Parathyroid adenoma (tissue), 2 donors: ENCODE measurements around the gene EHD1.

Source experiments
- H2AFZ ChIP-seq: fragments of 300-600 bp; sonication (generic); one replicate; pipeline ENCODE4 v1.7.0; 2017; ENCODE audit warnings: antibody characterized with exemption, mild to moderate bottlenecking
- H3K27ac ChIP-seq: fragments of 300-600 bp; sonication (generic); one replicate; pipeline ENCODE4 v1.7.0; 2017
- H3K27me3 ChIP-seq: fragments of 300-600 bp; sonication (generic); one replicate; pipeline ENCODE4 v1.7.0; 2017; ENCODE audit warnings: low read length; ENCODE audit not compliant: control insufficient read depth, insufficient read depth
- H3K36me3 ChIP-seq: fragments of 300-600 bp; sonication (generic); one replicate; pipeline ENCODE4 v1.7.0; 2017; ENCODE audit warnings: low read length; ENCODE audit not compliant: control insufficient read depth, insufficient read depth
- H3K4me1 ChIP-seq: fragments of 300-600 bp; sonication (generic); one replicate; pipeline ENCODE4 v1.7.0; 2017; ENCODE audit warnings: control low read depth
- H3K4me2 ChIP-seq: fragments of 300-600 bp; sonication (generic); one replicate; pipeline ENCODE4 v1.7.0; 2017; ENCODE audit warnings: low read length
- H3K4me3 ChIP-seq: fragments of 300-600 bp; sonication (generic); one replicate; pipeline ENCODE4 v1.7.0; 2017; ENCODE audit warnings: low read depth, low read length
- H3K79me2 ChIP-seq: fragments of 300-600 bp; sonication (generic); one replicate; pipeline ENCODE4 v1.7.0; 2017; ENCODE audit warnings: control low read depth
- H3K9ac ChIP-seq: fragments of 300-600 bp; sonication (generic); one replicate; pipeline ENCODE4 v1.7.0; 2017; ENCODE audit warnings: mild to moderate bottlenecking
- H3K9me3 ChIP-seq: fragments of 300-600 bp; sonication (generic); one replicate; pipeline ENCODE4 v1.7.0; 2017; ENCODE audit warnings: low read length; ENCODE audit not compliant: control insufficient read depth
- CTCF ChIP-seq: fragments of 300-600 bp; sonication (generic); IDR thresholded peaks from one replicate; pipeline ENCODE4 v1.7.0; 2017; ENCODE audit warnings: antibody characterized with exemption, mild to moderate bottlenecking
- donor health status: primary hyperparathyroidism.

The EHD1 gene

DNA sequence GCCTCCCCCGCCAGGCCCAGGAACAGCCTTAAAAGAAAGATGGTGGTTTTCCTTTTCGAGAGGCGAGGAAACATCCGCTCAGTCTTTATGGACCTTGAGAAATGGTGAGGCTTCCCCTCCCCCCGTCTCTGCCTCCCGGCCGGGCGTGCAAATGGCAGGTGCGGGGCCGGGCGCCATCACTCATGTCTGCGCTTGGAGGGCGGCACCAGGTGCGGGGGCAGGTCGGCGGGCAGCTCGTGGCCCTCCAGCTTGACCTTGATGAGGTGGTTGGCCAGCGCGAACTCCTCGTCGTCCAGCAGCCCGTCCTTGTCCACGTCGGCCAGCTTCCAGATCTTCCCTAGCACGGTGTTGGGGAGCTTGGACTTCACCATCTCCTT is 24.3 kb downstream of the EHD1 start:
- Histone ChIP-seq H3K9ac (no peak overlapping the region), H3K4me1 (no peaks in the 10 kb centered on the region)

GRCh38 chr11:64853709-64854108 is 24.7 kb downstream of the EHD1 start:
- no peak overlapping the region for H3K4me2 ChIP-seq
- no peaks in the 10 kb centered on the region for H3K36me3 ChIP-seq
- H3K9ac ChIP-seq: no peak overlapping the region
- H3K4me3 ChIP-seq: no peak overlapping the region
- no peaks in the 10 kb centered on the region for H3K4me1 ChIP-seq
- H2AFZ ChIP-seq: no peak overlapping the region
- TF ChIP-seq CTCF: no peak
- no peaks in the 10 kb centered on the region for H3K9me3 ChIP-seq
- H3K79me2 ChIP-seq: no peaks in the 10 kb centered on the region
- H3K27ac ChIP-seq: no peak overlapping the region
- no peaks in the 10 kb centered on the region for H3K27me3 ChIP-seq

More for the DNA sequence above, 24.3 kb downstream of the EHD1 start:
- Histone ChIP-seq H3K79me2 (no peaks in the 10 kb centered on the region), H3K9me3 (no peaks in the 10 kb centered on the region), H3K4me2 (no peak overlapping the region), H2AFZ (no peak overlapping the region), H3K36me3 (no peaks in the 10 kb centered on the region), H3K27ac (no peak overlapping the region), H3K4me3 (no peak overlapping the region), H3K27me3 (no peaks in the 10 kb centered on the region)
- TF ChIP-seq CTCF: no peak

DNA sequence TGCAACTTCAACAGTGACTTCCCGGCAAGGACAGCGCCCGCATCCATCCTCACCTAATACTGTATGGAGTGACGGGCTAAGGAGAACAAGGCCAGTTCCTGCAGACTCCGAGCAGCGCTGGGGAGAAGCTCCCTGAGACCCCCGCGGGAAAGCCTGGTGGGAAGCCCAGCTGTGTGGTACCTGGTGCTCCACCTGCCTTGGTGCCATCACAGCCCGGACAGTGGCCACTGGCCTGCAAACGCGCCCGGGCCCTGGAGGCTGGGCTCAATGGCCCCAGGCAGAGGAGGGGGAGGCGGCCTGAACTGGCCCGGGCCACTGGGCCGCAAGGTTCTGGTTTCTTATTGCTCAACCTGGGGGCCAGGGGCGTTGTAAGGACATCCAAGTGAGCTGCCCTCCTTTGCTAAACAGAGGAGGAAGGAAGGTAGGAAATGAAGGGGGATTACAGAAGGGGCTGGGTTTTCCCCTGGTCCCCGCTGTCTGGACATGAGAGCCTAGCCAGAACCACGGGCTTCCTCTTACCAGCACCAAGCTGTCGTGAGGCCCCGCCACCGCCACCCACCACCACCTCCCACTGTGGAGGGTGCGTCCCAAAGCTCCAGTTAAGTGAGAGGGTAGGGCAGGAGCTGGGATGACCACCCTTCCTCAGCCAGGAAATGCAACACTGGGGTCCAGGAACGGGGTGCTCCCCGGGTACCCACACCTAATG is 25.5 kb downstream of the EHD1 start:
- Histone ChIP-seq H3K4me1 (no peaks in the 10 kb centered on the region), H3K27me3 (no peaks in the 10 kb centered on the region), H3K4me3 (no peak overlapping the region), H2AFZ (no peak overlapping the region), H3K27ac (no peak overlapping the region), H3K79me2 (no peaks in the 10 kb centered on the region), H3K36me3 (no peaks in the 10 kb centered on the region), H3K9me3 (no peaks in the 10 kb centered on the region), H3K4me2 (no peak overlapping the region), H3K9ac (no peak overlapping the region)
- TF ChIP-seq CTCF: no peak

DNA sequence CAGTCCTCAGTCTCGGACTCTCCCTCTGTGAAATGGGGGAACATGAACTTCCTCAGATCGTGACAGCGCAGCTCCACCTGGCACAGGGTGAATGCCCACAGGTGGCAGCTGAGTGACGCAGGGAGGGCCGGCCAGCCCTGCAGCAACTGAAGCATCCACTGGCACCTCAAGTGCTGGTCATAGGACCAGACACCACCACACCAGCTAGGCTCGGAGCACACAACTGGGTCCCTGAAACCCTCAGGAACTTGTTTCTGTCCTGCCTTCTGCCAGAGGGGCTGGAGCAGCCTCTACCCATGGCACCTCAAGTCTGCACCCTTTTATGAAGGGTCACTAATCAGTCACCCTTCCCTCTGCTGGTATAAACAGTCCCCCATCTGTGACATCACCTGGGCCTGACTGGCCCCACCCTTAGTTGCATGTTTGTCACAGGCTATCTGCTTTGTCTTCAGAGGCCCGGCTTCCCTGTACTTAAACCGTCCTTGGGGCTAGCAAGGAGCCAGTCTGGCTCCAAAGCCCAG is 26.5 kb downstream of the EHD1 start:
- Histone ChIP-seq H2AFZ (no peak overlapping the region), H3K4me2 (no peak overlapping the region), H3K79me2 (no peaks in the 10 kb centered on the region), H3K9me3 (no peaks in the 10 kb centered on the region), H3K36me3 (no peaks in the 10 kb centered on the region), H3K27ac (no peak overlapping the region), H3K4me3 (no peak overlapping the region), H3K4me1 (no peaks in the 10 kb centered on the region), H3K27me3 (no peaks in the 10 kb centered on the region), H3K9ac (no peak overlapping the region)
- no peak for TF ChIP-seq CTCF

DNA sequence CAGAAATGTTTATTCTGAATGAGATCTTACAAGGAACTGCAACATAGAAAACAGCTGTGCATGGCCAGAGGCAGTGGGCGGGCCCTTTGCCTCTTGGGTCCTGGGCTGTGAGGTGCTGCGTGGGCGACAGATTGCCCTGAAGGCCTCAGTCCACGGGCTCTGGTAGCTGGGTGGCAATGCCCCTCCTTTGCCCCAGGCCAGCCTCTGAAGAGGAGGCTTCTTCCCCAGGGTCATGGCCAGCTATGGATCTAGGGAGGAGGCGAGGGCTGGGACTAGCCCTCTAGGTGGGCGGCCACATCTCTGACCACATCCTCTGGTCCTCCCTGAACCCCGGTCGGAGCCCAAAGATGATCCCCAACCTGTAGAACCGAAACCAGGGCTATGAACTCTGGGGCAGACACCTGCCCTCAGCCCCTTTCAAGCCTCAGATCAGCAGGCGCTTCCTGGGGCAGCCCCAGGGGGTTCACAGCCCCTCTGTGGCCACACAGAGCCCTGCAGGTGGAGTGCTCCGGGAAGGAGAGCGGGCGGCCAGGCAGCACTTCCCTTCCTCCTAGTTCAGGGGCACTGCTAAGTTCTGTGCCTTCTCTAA is 27.3 kb downstream of the EHD1 start:
- no peak overlapping the region for H3K9ac ChIP-seq
- TF ChIP-seq CTCF: no peak
- H3K27ac ChIP-seq: no peak overlapping the region

More for the DNA sequence above, 27.3 kb downstream of the EHD1 start:
- H3K36me3 ChIP-seq: no peaks in the 10 kb centered on the region
- no peak overlapping the region for H2AFZ ChIP-seq
- no peak overlapping the region for H3K4me2 ChIP-seq
- no peaks in the 10 kb centered on the region for H3K79me2 ChIP-seq
- no peaks in the 10 kb centered on the region for H3K27me3 ChIP-seq
- H3K4me3 ChIP-seq: no peak overlapping the region
- H3K4me1 ChIP-seq: no peaks in the 10 kb centered on the region
- H3K9me3 ChIP-seq: no peaks in the 10 kb centered on the region
